Activated naive CD8-positive, alpha-beta T cell treated with anti-CD3 and anti-CD28 coated beads, Interleukin-2, amount 50 U/mL, for 16 hours (primary cell): Measurements from ENCODE around the gene PTCH1.

Source experiments
- DNase-seq: peaks from one replicate; pipeline ENCODE4 v3.0.0-alpha.2; 2020; ENCODE audit warnings: low read depth, low spot score

The PTCH1 gene

DNA sequence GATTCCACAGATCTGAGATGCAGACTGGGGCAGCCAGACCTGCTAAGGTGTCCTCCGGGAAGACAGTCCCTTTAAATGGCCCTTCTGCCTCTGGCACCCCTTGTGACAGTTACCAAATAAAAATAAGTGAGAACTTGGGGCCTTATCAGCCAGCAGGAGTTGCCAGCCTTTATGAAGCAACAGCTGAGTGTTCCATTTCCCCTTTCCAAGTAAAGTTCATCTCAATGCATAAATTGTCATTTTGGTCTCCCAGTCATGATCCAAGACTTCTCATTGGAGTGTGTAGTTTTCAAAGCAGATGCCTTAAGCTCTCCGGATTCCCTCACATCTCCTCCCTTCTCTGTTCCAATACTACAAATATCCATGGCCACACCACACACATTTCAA lies 4.1 kb downstream of the PTCH1 start:
- no peak for DNase-seq

GRCh38 chr9:95511952-95512708 lies 4.6 kb downstream of the PTCH1 start:
- no peak for DNase-seq

- DNase-seq: no peak
Measured at GRCh38 chr9:95511616-95511931, 5.2 kb downstream of the PTCH1 start.

DNA sequence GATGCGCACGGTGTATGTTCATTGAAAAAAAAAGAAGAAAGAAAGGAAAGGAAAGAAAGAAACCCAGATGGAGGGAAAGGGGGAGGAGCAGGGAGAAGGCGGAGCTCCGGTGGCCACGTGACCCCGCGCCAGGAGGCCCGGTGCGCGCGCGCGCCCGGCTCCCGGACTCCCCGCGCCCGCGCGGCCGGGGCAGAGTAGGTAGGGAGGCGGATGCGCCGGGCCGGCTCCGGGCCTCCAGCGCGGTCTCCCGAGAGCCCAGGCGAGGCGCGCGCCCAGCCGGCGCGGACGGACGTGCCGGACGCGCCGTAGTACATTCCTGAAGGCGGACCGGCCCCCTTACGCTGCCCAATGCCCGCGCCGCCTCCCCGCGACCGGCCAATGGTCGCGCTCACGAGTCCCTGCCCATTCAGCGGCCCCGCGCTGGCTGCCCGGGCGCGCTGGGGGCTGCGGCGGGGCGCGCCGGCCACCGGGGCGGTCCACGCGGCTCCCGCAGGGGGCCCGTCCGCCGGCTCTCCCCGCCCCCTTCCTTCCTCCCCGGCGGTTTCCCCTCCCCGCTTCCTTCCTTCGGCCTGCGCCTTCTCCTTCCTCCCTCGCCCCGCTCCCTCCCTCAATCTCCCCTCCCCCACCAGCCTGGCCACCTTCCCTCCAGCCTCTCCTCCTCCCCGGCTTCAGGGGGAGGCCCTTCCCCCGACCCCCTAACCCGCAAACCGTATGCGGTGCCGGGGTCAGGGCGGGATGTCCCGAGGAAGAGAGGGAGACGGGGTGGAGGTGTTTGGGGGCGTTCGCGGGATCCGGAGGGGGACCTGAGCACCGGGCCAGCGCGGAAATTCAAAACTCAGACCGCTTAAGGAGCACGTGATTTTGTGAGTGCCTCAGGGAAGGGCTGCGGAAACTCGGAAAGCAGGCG lies 5.8 kb downstream of the PTCH1 start:
- DNase-seq: peak; percentile 65

GRCh38 chr9:95509851-95510708 lies 6.7 kb downstream of the PTCH1 start:
- DNase-seq: no peak

GRCh38 chr9:95508968-95509850 lies 7.6 kb downstream of the PTCH1 start:
- DNase-seq: peak; percentile 38

DNA sequence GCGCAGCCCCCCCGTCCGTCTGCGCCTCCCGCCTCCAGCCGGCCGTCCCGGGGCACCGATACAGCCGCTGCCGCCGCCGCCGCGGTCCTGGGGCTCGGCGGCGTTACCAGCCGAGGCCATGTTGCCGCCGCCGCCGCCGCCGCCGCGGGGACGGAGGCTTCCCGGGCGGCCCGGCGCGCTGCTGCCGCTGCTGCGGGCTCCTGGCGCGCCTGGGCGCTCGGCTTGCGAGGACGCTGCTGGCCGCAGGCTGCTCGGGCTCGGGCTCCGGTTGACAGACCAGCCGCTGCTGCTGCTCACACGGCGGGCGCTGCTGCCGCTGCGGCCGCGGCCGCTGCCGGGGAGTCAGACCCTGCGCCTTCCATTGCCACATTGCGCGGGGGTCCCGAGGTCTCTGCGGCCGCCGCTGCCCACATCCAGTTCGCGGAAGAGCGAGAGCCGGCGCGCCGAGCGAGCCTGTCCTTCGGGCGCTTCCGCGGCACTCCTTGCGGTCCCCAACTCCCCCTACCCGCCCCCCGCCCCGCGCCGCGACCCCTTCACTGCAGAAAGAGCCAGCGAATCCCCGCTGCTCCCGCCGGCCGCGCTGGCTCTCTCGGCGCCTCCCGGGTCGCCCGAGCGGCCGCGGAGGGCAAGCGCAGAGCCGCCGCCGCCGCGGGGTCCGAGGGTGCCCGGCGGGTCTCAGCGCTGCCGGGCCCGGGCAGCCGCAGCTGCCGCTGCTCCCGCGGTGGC lies 8.4 kb downstream of the PTCH1 start:
- DNase-seq: no peak

DNA sequence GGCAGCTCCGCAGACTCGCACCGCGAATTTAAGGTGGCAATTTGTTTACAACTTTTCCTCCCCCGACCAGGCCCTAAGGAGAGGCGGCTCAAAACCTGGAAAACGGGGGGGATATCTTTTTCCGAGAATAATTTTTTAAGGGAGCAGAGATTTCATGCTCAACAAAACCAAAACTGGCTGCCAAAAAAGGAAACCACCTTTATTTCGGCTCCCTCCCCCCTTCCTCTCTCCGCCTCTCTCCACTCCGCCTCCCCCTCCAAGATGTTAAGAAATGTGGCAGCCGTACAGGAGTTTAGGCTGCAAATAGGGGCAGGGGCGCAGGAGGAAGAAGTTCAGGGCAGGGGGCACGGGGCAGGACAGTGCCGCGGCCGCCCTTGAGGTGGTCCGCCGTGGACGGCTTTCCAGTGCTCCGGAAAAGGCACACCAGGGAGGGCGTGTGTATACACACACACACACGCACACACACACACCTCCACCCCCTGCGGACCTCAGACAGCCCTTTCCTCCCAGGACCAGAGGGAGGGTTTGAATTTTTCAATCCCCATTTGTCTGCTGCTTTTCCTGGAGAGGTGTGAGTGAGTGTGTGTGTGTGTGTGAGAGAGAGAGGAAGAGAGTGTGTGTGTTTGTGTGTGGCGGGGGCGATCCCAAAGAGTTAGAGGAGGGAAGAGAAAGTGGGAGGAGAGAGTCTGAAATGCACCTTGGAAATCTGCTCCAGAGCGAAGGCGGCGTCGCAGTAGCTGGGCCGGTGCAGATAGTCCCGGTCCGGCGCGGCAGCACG lies 9.1 kb downstream of the PTCH1 start:
- no peak for DNase-seq

DNA sequence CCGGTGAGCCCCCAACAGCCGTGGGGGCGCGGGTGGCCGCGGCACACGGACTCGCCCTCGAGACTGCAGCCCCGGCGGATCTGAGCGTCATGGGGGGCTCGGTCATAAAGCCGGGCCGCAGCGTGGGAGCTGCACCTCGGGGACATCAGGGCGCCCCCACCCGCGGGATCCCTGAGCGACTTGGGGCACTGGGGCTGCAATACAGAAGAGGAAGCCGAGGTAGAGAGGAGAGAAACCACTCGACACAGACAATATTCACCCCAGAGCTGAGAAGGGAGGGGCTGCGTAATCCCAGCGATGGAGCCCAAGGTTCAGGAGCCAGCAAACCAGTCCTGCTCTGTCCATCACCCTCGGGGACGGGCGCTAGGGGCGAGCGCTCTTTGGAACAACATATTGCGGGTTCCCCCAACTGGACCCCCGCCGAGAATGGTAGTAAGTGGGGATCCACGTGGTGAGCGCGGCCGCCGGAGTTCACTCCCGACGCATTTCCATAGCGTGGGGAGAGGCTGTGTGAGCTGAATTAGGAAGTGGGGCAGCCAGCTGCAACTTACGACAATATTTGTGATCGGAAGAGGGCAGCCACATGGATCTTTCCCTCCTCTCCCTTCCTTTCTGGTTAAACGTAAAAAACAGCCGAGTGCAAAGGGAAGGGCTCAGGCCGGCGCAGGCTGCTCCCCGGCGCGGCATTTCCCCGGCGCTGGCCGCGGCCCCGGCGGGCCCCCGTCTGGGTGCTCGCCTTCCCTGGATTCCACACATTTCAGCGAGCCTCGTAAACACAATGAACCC lies 9.9 kb downstream of the PTCH1 start:
- no peak for DNase-seq

DNA sequence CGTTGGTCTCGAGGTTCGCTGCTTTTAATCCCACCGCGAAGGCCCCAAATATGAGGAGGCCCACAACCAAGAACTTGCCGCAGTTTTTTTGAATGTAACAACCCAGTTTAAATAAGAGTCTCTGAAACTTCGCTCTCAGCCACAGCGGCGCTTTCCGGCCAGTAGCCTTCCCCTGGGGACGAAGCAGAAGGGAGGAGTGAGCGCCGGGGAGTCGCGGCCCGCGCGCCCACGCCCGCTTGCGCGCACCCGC lies 10.4 kb downstream of the PTCH1 start:
- DNase-seq: no peak

DNA sequence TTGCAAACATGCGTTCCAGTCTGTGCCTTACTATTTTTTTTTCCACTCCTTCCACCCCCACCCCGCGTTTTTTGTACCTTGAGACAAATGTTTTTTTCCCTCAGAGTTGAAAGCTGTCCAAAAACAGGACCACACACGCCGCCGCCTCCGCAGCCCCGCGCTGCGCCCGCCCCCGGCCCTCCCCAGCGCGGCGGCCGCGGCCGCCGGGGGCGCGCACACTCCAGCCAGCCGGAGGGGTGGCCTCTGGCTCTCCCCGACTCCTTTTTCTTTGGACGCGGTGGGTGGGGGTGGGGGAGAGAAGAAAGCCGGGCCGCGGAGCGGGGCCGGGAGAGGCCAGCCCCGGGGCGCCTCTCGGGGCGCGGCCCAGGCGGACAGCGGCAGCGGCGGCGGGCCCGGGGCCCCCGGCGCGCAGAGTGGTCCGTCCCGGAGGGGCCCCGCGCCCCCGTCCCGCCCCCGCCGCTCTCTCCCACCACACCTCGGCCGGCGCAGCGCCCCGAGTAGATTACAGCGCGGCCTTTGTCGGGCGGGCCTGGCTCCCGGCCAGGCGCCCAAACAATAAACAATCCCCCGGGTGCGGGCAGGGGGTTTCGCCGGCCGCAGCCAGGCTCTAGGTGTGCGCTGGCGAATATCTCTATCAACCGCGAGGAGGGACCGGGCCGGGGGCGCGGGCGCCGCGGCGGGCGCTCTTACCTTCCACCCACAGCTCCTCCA lies 10.9 kb downstream of the PTCH1 start:
- DNase-seq: no peak

DNA sequence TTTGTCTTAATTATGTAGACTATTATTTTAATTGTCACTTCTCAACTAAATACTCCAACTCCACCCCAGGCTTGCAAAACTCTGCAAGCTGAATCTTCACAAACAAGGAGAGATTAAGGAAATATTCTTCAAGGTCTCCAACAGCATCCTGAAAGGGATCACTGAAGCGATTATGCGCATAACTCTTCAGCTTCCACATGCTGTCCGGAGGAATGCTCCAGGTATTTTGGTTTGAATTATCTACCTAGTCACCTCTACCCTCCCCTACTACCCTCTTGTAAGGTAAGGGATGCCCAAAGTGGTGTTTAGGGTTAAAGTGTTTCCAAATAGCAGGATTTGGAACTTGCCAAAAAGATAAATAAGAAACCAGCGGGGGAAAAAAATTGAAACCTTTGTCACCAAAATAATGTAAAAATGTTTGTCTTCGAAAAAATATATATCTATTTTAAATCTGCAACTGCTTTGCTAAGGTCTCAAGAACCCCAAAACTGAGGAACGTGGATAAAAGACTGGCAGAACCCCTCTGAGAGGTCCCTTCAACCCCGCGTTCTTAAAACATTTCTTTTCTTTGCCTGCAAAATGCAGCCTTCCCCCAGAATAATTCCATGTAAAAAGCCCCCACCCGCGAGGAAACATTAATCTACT lies 11.6 kb downstream of the PTCH1 start:
- no peak for DNase-seq

GRCh38 chr9:95504053-95504963 lies 12.5 kb downstream of the PTCH1 start:
- no peak for DNase-seq

GRCh38 chr9:95503369-95503768 lies 13.4 kb downstream of the PTCH1 start:
- DNase-seq: no peak

DNA sequence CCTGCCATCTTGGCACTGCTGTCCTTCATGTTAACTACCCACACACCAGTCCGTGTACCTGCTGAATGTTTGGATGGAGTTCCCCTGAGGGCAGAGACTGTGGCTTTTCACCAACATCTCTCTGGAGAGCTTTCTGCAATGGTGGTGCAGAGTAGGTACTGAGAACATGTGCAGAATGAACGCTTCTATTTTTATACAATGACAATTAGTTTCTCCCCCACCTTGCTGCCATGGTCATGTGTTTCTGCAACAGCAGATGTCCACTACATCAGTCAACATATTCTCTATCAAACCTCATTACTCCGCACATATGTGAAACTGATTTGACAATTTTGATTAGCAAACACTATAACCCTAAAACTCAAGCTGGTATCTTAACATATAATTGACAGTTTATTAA lies 14.5 kb downstream of the PTCH1 start:
- DNase-seq: no peak

DNA sequence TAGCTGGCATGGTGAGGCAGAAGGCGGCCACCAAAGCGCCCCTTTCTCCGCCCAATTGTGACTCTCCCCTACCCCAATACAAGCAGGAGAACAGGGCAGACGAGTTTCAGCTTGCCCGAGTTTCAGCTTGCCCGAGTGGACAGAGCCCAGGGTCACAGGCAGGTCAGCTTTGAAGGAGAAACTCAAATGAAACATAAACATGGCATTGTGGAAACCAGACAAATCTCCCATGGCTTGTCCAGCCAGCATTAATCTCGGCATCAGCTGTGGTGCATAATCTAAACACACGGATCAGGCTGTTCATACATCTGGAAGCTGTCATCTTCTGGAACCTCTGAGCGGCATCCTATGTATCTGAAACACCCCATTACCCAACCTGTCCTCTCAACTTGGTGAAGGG lies 16.9 kb downstream of the PTCH1 start:
- no peak for DNase-seq
